ENCODE results near the gene LTB4R2. TPM values are rescaled to one million over a fixed set of nuclear protein-coding genes. Genes with fewer than 3 reads are reported as not detected.

LTB4R2 gene
- total RNA-seq, 1 experiment from 2014 or later = 12.9 TPM

GRCh38 chr14:24289649-24290280 lies 20.2 kb upstream of the LTB4R2 start:
- DNase-seq (ENCODE audit: low spot score) (no peak), ATAC-seq (no peak)
- Mint-ChIP-seq H3K27me3 (ENCODE audit: low read depth) (no peaks in the 10 kb centered on the region), H3K4me3 (no peak overlapping the region), H3K9me3 (no peaks in the 10 kb centered on the region), H3K4me1 (no peaks in the 10 kb centered on the region), H3K36me3 (no peaks in the 10 kb centered on the region), H3K27ac (no peak overlapping the region)
- CTCF ChIA-PET = interaction anchor here (1.8 kb wide), 1 partner anchor 74 kb away, joined by 3 read pairs; the partner anchor contains the start of gene MDP1
- TF ChIP-seq RELA (CRISPR knock-in tag; IDR thresholded peaks at IDR 0.05; ENCODE audit: borderline replicate concordance) = no peak
- TF ChIP-seq GTF2I (CRISPR knock-in tag; conservative IDR thresholded peaks at IDR 0.05) = no peak
- TF ChIP-seq, protein P1, sequence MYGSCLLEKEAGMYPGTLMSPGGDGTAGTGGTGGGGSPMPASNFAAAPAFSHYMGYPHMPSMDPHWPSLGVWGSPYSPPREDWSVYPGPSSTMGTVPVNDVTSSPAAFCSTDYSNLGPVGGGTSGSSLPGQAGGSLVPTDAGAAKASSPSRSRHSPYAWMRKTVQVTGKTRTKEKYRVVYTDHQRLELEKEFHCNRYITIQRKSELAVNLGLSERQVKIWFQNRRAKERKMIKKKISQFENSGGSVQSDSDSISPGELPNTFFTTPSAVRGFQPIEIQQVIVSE (CRISPR knock-in tag; IDR thresholded peaks at IDR 0.05; ENCODE audit: borderline replicate concordance) = no peak
- TF ChIP-seq, protein P2, sequence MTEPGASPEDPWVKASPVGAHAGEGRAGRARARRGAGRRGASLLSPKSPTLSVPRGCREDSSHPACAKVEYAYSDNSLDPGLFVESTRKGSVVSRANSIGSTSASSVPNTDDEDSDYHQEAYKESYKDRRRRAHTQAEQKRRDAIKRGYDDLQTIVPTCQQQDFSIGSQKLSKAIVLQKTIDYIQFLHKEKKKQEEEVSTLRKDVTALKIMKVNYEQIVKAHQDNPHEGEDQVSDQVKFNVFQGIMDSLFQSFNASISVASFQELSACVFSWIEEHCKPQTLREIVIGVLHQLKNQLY (CRISPR knock-in tag; IDR thresholded peaks at IDR 0.05) = no peak
- no peak for TF ChIP-seq TEAD4 (CRISPR knock-in tag; IDR thresholded peaks at IDR 0.05)
- TF ChIP-seq ESRRA (CRISPR knock-in tag; IDR thresholded peaks at IDR 0.05; ENCODE audit: borderline replicate concordance) = no peak
- POLR2A ChIA-PET = no interaction called here

GRCh38 chr14:24290746-24291145 lies 19.2 kb upstream of the LTB4R2 start:
- no peaks in the 10 kb centered on the region for H3K27me3 Mint-ChIP-seq (ENCODE audit: low read depth)
- TF ChIP-seq, protein P3, sequence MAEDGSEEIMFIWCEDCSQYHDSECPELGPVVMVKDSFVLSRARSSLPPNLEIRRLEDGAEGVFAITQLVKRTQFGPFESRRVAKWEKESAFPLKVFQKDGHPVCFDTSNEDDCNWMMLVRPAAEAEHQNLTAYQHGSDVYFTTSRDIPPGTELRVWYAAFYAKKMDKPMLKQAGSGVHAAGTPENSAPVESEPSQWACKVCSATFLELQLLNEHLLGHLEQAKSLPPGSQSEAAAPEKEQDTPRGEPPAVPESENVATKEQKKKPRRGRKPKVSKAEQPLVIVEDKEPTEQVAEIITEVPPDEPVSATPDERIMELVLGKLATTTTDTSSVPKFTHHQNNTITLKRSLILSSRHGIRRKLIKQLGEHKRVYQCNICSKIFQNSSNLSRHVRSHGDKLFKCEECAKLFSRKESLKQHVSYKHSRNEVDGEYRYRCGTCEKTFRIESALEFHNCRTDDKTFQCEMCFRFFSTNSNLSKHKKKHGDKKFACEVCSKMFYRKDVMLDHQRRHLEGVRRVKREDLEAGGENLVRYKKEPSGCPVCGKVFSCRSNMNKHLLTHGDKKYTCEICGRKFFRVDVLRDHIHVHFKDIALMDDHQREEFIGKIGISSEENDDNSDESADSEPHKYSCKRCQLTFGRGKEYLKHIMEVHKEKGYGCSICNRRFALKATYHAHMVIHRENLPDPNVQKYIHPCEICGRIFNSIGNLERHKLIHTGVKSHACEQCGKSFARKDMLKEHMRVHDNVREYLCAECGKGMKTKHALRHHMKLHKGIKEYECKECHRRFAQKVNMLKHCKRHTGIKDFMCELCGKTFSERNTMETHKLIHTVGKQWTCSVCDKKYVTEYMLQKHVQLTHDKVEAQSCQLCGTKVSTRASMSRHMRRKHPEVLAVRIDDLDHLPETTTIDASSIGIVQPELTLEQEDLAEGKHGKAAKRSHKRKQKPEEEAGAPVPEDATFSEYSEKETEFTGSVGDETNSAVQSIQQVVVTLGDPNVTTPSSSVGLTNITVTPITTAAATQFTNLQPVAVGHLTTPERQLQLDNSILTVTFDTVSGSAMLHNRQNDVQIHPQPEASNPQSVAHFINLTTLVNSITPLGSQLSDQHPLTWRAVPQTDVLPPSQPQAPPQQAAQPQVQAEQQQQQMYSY (CRISPR knock-in tag; IDR thresholded peaks at IDR 0.05) = no peak
- TF ChIP-seq CREB1 (CRISPR knock-in tag; IDR thresholded peaks at IDR 0.05) (no peak), ZNF121 (CRISPR knock-in tag; IDR thresholded peaks at IDR 0.05) (no peak)
- TF ChIP-seq, protein P4, sequence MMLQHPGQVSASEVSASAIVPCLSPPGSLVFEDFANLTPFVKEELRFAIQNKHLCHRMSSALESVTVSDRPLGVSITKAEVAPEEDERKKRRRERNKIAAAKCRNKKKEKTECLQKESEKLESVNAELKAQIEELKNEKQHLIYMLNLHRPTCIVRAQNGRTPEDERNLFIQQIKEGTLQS (CRISPR knock-in tag; conservative IDR thresholded peaks at IDR 0.05) = no peak
- H3K9me3 Mint-ChIP-seq = no peaks in the 10 kb centered on the region
- no peaks in the 10 kb centered on the region; the same call in none of the 2 replicates for H3K36me3 Mint-ChIP-seq
- no peak overlapping the region for H3K4me3 Mint-ChIP-seq
- H3K4me1 Mint-ChIP-seq = no peaks in the 10 kb centered on the region
- no peak overlapping the region for H3K27ac Mint-ChIP-seq
- DNase-seq (ENCODE audit: low spot score) (no peak), ATAC-seq (no peak)
- ChIA-PET POLR2A (interaction anchor here (1.0 kb wide), 1 partner anchor 19 kb away, joined by 3 read pairs; the partner anchor contains the start of gene RABGGTA), CTCF (interaction anchor here (0.6 to 1.8 kb wide), 2 partner anchors 48 to 75 kb away, joined by 3 to 4 read pairs; partner anchors contain the start of genes MDP1 and TINF2)

DNA sequence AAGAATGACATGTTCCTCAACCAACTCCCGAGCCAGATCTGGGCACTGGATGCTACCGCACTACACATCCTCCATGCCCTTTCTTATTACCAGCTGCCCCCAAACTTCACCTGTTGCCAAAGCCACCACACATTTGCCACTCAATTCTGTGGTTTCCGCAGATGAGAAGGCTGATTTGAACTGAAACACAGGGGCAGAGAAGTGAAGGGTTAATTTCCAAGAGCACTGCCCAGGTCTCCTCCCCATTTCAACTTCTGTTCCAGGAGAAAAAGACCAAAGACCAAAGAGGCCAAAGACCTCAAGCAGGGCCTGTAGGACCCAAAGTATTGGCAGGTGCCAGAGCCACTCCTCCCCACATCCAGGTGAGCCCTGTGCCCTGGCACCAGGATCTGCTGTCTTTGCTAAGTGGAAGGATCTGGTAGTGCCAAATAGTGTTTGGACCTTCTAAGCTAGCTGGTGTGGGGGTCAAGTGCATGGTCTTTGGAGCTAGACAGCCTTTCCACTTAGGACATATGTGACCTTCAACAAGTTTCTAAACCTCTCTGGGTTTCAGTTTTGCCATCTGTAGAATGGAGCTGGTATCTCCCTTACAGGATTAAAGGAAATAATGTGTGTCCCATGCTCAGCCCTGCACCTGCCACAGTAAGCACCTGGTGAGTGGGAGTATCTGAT lies 18.4 kb upstream of the LTB4R2 start:
- no peak overlapping the region for H3K4me3 Mint-ChIP-seq
- no peaks in the 10 kb centered on the region for H3K9me3 Mint-ChIP-seq
- H3K27ac Mint-ChIP-seq = no peak overlapping the region
- CTCF ChIA-PET = interaction anchor here (0.6 to 2.3 kb wide), 5 partner anchors 16 to 76 kb away, joined by 3 to 8 read pairs (median 3); partner anchors contain the start of genes CIDEB, MDP1, RABGGTA and TINF2
- DNase-seq (ENCODE audit: low spot score) = no peak
- POLR2A ChIA-PET = interaction anchor here (1.0 kb wide), 1 partner anchor 20 kb away, joined by 3 read pairs; the partner anchor contains the start of gene RABGGTA
- no peak for ATAC-seq
- TF ChIP-seq SP1 (CRISPR knock-in tag; conservative IDR thresholded peaks at IDR 0.05) (no peak), ZBTB21 (CRISPR knock-in tag; IDR thresholded peaks at IDR 0.05; ENCODE audit: borderline replicate concordance) (no peak), ZNF396 (CRISPR knock-in tag; IDR thresholded peaks at IDR 0.05; ENCODE audit: borderline replicate concordance) (no peak), TCF7 (CRISPR knock-in tag; IDR thresholded peaks at IDR 0.05; ENCODE audit: low read depth) (no peak)
- TF ChIP-seq, protein P5, sequence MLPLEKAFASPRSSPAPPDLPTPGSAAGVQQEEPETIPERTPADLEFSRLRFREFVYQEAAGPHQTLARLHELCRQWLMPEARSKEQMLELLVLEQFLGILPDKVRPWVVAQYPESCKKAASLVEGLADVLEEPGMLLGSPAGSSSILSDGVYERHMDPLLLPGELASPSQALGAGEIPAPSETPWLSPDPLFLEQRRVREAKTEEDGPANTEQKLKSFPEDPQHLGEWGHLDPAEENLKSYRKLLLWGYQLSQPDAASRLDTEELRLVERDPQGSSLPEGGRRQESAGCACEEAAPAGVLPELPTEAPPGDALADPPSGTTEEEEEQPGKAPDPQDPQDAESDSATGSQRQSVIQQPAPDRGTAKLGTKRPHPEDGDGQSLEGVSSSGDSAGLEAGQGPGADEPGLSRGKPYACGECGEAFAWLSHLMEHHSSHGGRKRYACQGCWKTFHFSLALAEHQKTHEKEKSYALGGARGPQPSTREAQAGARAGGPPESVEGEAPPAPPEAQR (CRISPR knock-in tag; IDR thresholded peaks at IDR 0.05) = no peak
- TF ChIP-seq, protein P3 (CRISPR knock-in tag; IDR thresholded peaks at IDR 0.05) = no peak
- H3K36me3 Mint-ChIP-seq = no peaks in the 10 kb centered on the region; the same call in none of the 2 replicates
- H3K4me1 Mint-ChIP-seq = no peaks in the 10 kb centered on the region
- no peaks in the 10 kb centered on the region for H3K27me3 Mint-ChIP-seq (ENCODE audit: low read depth)

Data from WTC11 (cell line).